Tibial nerve (tissue), 4 donors: ENCODE measurements around the gene ALG12. TPM values are rescaled to one million over a fixed set of nuclear protein-coding genes. Genes with fewer than 3 reads are reported as not detected.

ENCODE experiments used
- DNase-seq, 2 donors: peaks; one replicate each; pipeline ENCODE4 v3.0.0-alpha.2; 2019; ENCODE audit warnings: low spot score in 2 of 2
- H3K27ac ChIP-seq, 4 donors: fragments of 200-600 bp; sonication (generic) in 3 of 4; one replicate each; pipeline ENCODE4 v1.5.1; 2017 to 2019; ENCODE audit warnings: mild to moderate bottlenecking in 1 of 4
- H3K27me3 ChIP-seq, 2 donors: fragments of 200-600 bp; sonication (generic) in 1 of 2; one replicate each; pipeline versions ENCODE4 v1.5.1 to v1.6.0; 2017 to 2019
- H3K36me3 ChIP-seq, 3 donors: fragments of 200-600 bp; sonication (generic); one replicate each; pipeline ENCODE4 v1.5.1; 2018 to 2019
- H3K4me1 ChIP-seq, 4 donors: fragments of 200-600 bp; sonication (generic) in 3 of 4; one replicate each; pipeline ENCODE4 v1.5.1; 2017 to 2019
- H3K4me3 ChIP-seq, 4 donors: fragments of 200-600 bp; sonication (generic) in 3 of 4; one replicate each; pipeline ENCODE4 v1.5.1; 2017 to 2019; ENCODE audit warnings: mild to moderate bottlenecking in 1 of 4, moderate library complexity in 1 of 4
- H3K9me3 ChIP-seq, 4 donors: fragments of 200-600 bp; sonication (generic) in 3 of 4; one replicate each; pipeline ENCODE4 v1.5.1; 2017 to 2019
- EP300 ChIP-seq, 2 donors: sonication (generic); formaldehyde crosslinking; IDR thresholded peaks; one replicate each; pipeline ENCODE4 v1.6.1; 2017; ENCODE audit warnings: antibody characterized with exemption in 2 of 2, mild to moderate bottlenecking in 1 of 2
- POLR2A ChIP-seq, 2 donors: fragments of 450-650 bp; IDR thresholded peaks; one replicate each; pipeline ENCODE4 v1.6.1; 2017; ENCODE audit warnings: antibody characterized with exemption in 2 of 2, mild to moderate bottlenecking in 2 of 2, moderate library complexity in 2 of 2
- WGBS, 2 donors: methylation state at CpG; one replicate each; pipeline ENCODE4 v1.1.5; 2018; 5-methylcytosine and 5-hydroxymethylcytosine counted together
- total RNA-seq, 4 donors: library from RNA; depleted of rRNA; stranded (reverse); fragments of >200 nt; gene quantifications; one replicate each; pipeline ENCODE4 v1.1.0, GENCODE V29; 2016
- TF ChIP-seq, protein P1 (sequence below), 5 experiments: fragments of 200-600 bp in 3 of 5; fragments of 450-650 bp in 2 of 5; sonication (generic) in 3 of 5; IDR thresholded peaks; one replicate each; pipeline ENCODE4 v1.5.1; 2016 to 2019; ENCODE audit warnings: antibody characterized with exemption in 5 of 5, mild to moderate bottlenecking in 3 of 5, moderate library complexity in 2 of 5

Gene ALG12
- total RNA-seq, 4 donors from 2014 or later = 9.0 to 17.4 (median 14.5) TPM

DNA sequence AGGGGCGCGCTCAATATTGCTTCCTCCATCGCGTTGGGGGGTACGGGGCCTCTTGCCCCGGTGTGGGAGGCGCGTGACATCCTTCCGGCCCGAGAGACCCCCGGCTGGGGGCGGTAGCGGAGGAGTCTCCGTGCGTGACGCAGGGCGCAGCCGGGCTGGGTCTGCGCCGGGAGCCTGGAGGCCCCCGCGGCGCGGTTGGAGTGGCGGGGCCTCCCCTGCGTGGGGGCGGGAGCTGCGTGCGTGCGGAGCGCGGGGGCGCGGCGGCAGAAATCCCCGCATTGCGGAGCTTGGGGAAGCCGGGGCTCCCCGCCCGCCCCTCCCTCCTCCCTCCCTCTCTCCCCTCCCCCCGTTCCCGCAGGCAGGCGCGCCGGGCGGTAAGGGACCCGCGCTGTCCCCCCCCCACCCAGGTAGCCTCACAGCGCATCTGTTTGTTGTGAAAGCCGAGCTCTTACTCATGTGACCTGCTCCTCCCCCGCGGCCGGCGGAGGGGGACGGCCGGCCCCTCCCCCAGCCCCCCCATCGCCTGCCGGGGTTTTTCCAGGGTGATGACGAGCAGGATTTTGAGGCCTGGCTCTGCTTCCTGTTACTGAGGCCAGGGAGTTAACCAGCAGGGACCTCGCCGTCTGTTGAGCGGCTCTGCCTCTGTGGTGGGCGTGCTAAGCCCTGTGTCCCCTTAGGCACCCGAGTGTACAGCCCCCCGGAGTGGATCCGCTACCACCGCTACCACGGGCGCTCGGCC lies 43.9 kb upstream of the ALG12 start:
- H3K4me3 ChIP-seq = peak overlapping the region; percentile 86 to 92 (median 89)
- peaks cover 3 to 45% (median 23%) of the 10 kb centered on the region in 3 donors for H3K36me3 ChIP-seq
- peak; percentile 40 to 68 for TF ChIP-seq EP300 (IDR thresholded peaks at IDR 0.05)
- TF ChIP-seq, protein P1, sequence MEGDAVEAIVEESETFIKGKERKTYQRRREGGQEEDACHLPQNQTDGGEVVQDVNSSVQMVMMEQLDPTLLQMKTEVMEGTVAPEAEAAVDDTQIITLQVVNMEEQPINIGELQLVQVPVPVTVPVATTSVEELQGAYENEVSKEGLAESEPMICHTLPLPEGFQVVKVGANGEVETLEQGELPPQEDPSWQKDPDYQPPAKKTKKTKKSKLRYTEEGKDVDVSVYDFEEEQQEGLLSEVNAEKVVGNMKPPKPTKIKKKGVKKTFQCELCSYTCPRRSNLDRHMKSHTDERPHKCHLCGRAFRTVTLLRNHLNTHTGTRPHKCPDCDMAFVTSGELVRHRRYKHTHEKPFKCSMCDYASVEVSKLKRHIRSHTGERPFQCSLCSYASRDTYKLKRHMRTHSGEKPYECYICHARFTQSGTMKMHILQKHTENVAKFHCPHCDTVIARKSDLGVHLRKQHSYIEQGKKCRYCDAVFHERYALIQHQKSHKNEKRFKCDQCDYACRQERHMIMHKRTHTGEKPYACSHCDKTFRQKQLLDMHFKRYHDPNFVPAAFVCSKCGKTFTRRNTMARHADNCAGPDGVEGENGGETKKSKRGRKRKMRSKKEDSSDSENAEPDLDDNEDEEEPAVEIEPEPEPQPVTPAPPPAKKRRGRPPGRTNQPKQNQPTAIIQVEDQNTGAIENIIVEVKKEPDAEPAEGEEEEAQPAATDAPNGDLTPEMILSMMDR (IDR thresholded peaks at IDR 0.05) = peak in 1 of 5 experiments; percentile 19
- peak; percentile 41 to 47 for TF ChIP-seq POLR2A (IDR thresholded peaks at IDR 0.05)
- DNase-seq = peak; percentile 83 to 89
- H3K27me3 ChIP-seq = no peaks in the 10 kb centered on the region
- no peaks in the 10 kb centered on the region for H3K9me3 ChIP-seq
- H3K4me1 ChIP-seq = peaks cover 0 to 61% (median 53%) of the 10 kb centered on the region in 4 donors
- WGBS, 2 donors = 5 to 7% methylated on average over 18 to 33 of the region's 70 CpGs
- peak overlapping the region; percentile 86 to 95 (median 92) for H3K27ac ChIP-seq

DNA sequence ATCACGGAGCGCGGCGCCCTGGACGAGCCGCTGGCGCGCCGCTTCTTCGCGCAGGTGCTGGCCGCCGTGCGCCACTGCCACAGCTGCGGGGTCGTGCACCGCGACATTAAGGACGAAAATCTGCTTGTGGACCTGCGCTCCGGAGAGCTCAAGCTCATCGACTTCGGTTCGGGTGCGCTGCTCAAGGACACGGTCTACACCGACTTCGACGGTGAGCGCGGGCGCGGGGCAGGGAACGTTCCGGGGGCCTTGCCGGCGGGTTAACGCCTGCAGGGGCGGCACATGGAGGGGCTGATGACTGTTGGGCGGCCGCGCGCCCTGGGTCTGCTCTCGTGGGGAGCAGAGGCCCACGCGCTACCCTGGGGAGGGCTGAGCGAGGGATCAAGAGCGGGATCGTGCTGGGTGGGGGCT lies 43.4 kb upstream of the ALG12 start:
- H3K27me3 ChIP-seq = no peaks in the 10 kb centered on the region
- WGBS, 2 donors = 2% methylated on average over 29 to 39 of the region's 49 CpGs
- no peaks in the 10 kb centered on the region for H3K9me3 ChIP-seq
- TF ChIP-seq, protein P1 (IDR thresholded peaks at IDR 0.05) = no peak
- TF ChIP-seq EP300 (IDR thresholded peaks at IDR 0.05) (peak in 1 of 2 donors; percentile 52), POLR2A (IDR thresholded peaks at IDR 0.05) (no peak)
- peak overlapping the region; percentile 86 to 95 (median 92) for H3K27ac ChIP-seq
- no peak for DNase-seq
- peaks cover 3 to 45% (median 23%) of the 10 kb centered on the region in 3 donors for H3K36me3 ChIP-seq
- H3K4me1 ChIP-seq = peaks cover 0 to 61% (median 47%) of the 10 kb centered on the region in 4 donors
- H3K4me3 ChIP-seq = peak overlapping the region; percentile 86 to 92 (median 89)

DNA sequence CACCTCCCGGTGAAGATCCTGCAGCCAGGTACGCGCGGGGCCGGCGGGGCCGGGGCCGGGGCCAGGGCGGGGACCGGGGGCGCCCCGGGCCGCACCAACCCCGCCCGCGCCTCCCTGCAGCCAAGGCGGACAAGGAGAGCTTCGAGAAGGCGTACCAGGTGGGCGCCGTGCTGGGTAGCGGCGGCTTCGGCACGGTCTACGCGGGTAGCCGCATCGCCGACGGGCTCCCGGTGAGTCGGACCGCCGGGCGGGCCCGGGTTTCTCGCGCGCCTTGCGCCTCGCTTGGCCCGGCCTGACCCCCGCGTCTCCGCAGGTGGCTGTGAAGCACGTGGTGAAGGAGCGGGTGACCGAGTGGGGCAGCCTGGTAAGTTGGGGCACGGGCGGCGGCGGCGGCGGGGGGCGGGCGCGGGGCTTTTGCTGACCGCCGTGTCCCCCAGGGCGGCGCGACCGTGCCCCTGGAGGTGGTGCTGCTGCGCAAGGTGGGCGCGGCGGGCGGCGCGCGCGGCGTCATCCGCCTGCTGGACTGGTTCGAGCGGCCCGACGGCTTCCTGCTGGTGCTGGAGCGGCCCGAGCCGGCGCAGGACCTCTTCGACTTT lies 42.9 kb upstream of the ALG12 start:
- Histone ChIP-seq H3K36me3 (peaks cover 3 to 45% (median 23%) of the 10 kb centered on the region in 3 donors), H3K4me3 (peak overlapping the region; percentile 86 to 92 (median 89)), H3K9me3 (no peaks in the 10 kb centered on the region), H3K4me1 (peaks cover 0 to 61% (median 43%) of the 10 kb centered on the region in 4 donors), H3K27ac (peak overlapping the region; percentile 86 to 95 (median 92)), H3K27me3 (no peaks in the 10 kb centered on the region)
- peak in 1 of 2 donors; percentile 15 for DNase-seq
- no peak for TF ChIP-seq EP300 (IDR thresholded peaks at IDR 0.05)
- TF ChIP-seq POLR2A (IDR thresholded peaks at IDR 0.05) = no peak
- TF ChIP-seq, protein P1 (IDR thresholded peaks at IDR 0.05) = no peak
- WGBS, 2 donors = 1 to 8% methylated on average over 9 to 18 of the region's 84 CpGs

DNA sequence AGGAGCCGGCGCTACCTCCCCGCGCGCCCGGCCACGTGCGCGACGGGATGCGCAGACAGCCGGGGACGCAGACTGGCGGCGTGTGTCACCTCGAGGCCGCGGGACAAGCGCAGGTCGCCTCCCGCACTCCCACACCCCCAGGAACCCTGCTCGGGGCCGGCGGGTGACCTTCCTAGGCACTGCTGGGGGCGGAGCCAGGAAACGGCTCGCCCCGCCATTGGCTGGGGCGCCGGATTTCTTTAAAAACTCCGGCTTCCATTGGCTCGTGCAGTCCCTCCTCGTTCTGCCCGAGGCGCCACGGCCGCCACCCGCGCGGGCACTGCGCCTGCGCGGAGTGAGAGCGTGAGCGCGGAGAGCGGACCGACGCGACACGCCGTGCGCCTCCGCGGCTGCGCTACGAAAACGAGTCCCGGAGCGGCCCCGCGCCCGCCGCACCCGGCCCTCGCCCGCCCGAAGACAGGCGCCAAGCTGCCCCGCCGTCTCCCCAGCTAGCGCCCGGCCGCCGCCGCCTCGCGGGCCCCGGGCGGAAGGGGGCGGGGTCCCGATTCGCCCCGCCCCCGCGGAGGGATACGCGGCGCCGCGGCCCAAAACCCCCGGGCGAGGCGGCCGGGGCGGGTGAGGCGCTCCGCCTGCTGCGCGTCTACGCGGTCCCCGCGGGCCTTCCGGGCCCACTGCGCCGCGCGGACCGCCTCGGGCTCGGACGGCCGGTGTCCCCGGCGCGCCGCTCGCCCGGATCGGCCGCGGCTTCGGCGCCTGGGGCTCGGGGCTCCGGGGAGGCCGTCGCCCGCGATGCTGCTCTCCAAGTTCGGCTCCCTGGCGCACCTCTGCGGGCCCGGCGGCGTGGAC lies 42.1 kb upstream of the ALG12 start, which contains the start of gene PIM3:
Gene PIM3, plus strand, starts transcription at position 614 of the 846 bp plus-strand sequence. Its CDS starts 176 bp downstream, at position 790.
- WGBS, 2 donors = 0 to 1% methylated on average over 37 to 60 of the region's 137 CpGs
- peak; percentile 86 to 88 for DNase-seq
- Histone ChIP-seq H3K4me1 (peaks cover 0 to 61% (median 40%) of the 10 kb centered on the region in 4 donors), H3K4me3 (peak within 1 kb of the TSS; percentile 86 to 92 (median 89)), H3K9me3 (no peaks in the 10 kb centered on the region), H3K27me3 (no peaks in the 10 kb centered on the region), H3K27ac (peak within 1 kb of the TSS; percentile 86 to 95 (median 92)), H3K36me3 (peaks cover 3 to 41% (median 23%) of the 10 kb centered on the region in 3 donors)
- TF ChIP-seq EP300 (IDR thresholded peaks at IDR 0.05) (peak; percentile 26 to 70), POLR2A (IDR thresholded peaks at IDR 0.05) (peak; percentile 89 to 90)
- TF ChIP-seq, protein P1 (IDR thresholded peaks at IDR 0.05) = peak in 2 of 5 experiments; percentile 35 to 36
